ENCODE measurements around the gene UCHL5.
"Not testable (repeated sequence)": the region's sequence is repeated elsewhere in the genome, so short reads cannot be mapped to it uniquely, and the experiment has no call there.

UCHL5 gene

DNA sequence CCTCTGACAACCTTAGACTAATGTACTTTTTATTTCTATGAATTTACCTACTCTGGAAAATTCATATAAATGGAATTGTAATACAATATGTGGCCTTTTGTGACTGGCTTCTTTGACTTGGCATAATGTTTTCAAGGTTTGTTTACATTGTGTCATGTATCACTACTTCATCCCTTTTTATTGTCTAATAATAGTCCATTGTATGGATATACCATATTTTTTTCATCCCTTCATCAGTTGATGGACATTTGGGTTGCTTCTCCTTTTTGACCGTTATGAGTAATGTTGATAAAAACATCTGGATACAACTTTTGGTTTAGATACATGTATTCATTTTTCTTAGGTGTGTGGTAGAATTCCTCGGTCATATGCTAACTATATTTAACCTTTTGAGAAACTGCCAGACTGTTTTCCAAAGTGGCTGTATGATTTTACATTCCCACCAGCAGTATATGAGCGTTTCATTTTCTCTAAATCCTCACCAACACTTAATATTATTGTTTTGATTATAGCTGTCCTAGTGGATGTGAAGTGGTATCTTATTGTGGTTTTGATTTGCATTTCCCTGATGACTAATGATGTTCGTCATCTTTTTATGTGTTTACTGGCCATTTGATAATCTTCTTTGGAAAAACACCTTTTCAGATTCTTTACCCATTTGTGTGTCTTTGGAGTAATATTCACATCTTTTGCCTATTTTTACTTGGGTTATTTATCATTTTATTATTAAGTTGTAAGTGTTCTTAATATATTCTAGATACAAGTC lies 3.7 kb upstream of the UCHL5 start:
- DNase-seq (ENCODE audit: low read depth), result no peak

DNA sequence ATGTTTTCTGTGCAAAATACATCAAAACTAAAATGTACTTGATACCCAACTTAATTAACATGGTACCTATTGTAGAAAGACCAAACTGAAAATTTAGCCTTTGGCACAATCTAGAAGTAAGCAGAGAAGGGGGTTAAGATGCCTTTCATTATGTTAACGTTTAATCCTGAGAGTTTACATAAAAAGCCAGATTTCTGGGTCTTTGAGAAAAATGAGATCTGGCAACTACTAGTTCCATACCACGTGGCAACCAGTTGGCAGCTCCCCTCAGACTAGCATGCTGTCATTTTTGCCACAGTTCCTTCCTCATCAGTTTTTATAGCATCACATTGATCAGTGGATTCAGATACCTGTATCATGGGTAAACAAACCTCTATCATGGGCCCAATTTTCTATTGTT lies 1.8 kb upstream of the UCHL5 start:
- DNase-seq (ENCODE audit: low read depth), result no peak

DNA sequence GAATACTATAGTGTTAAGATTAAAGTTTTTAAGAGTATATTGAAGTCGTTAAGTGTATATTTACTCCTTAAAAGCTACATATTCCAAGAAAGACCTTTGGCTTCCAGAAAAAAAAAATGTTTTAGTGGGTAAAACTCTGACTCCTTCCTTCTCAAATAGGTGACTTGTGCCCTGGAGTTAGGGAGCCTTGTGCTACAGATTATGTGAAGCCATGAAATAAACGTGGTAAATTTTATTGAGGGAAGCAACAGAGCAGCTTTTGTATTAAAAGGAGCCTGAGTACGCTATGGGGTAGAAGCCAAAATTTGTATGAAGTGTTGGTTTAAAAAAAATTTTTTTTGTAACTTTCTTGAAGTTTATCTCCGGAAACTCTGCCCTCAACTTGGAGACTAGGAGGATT lies 1.2 kb upstream of the UCHL5 start:
- no peak for DNase-seq (ENCODE audit: low read depth)

DNA sequence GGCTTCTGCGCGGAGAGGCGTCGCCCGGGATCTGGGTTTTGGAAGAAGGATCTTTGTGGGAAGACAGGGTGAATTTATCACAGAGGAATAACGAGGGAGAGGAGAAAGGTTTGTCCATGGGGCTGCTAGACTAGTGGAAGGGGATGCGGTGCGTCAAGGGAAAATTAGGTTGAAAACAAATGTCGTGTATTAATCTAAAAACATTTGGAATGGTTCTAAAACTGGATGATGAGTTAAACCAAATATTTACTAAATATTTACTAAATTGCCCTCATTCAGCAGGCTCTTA lies 899 bp upstream of the UCHL5 start:
- no peak for DNase-seq (ENCODE audit: low read depth)

DNA sequence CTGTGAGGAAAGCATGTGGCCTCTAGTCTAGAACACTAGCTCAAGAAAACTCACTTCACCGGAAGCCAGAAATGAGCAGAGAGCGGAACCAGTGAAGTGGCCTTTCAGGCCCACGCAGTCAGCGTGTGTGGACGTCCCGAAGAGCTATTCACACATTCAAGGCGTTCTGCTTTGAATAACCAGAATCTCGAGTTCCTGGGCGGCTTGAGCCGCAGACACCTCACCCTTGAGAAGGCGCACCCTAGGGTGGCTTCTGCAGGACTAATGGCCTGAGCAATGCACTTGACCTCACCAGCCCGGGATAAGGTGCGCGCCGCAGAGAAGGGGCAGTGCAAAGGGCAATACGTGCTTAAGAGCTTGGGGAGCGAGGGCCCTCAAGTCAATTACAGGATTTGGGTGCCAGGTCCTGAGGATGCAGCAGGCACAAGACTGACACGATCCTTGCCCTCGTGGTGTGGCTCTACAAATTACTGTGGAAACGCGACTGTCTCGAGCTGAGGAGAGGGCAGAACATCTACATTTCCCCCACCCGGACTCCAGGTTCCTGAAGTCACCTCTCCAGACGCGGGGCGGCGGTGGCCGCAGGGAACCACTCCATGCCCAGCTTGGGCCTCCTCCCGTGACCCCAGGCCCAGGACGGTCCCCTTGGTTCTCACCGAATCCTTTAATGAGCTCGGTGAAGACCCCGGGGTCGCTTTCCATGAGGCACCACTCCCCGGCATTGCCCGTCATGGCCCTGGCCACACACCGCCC lies 455 bp downstream of the UCHL5 start:
- DNase-seq (ENCODE audit: low read depth), result no peak

DNA sequence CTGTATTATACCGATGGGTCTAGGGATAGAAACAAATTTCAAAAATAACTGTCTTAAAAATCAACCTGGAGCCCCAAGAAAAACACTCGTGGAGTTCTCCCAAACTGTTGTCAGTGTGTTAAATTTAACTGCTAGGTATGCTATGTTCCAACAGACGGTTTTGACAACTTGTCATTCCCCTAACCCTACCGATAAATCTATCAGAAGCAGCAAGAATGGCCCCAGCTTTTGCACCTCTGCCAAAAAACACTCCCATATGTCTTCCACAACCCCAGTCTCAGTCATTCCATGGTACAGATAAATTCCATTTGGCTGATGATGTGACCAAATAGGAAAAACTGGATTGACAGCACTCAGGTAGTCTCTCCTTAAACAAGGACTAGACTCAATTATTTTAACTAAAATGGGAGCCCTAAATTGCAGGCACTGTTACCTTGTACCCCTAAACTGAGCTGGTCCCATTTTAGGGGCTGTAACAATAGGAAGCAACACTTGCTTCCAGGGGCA lies 4.9 kb downstream of the UCHL5 start:
- no peak for DNase-seq (ENCODE audit: low read depth)

DNA sequence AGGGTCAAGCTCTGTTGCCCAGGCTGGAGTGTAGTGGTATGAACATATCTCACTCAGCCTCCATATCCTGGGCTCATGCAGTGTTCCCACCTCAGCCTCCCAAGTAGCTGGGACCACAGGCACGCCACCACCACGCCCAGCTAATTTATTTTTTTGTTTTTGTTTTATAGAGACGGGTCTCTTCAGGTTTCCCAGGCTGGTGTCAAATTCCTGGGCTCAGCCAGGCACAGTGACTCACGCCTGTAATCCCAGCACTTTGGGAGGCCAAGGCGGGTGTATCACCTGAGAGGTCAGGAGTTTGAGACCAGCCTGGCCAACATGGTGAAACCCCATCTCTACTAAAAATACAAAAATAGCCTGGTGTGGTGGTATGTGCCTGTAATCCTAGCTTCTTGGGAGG lies 10.2 kb downstream of the UCHL5 start:
- not testable (repeated sequence) for DNase-seq (ENCODE audit: low read depth)

DNA sequence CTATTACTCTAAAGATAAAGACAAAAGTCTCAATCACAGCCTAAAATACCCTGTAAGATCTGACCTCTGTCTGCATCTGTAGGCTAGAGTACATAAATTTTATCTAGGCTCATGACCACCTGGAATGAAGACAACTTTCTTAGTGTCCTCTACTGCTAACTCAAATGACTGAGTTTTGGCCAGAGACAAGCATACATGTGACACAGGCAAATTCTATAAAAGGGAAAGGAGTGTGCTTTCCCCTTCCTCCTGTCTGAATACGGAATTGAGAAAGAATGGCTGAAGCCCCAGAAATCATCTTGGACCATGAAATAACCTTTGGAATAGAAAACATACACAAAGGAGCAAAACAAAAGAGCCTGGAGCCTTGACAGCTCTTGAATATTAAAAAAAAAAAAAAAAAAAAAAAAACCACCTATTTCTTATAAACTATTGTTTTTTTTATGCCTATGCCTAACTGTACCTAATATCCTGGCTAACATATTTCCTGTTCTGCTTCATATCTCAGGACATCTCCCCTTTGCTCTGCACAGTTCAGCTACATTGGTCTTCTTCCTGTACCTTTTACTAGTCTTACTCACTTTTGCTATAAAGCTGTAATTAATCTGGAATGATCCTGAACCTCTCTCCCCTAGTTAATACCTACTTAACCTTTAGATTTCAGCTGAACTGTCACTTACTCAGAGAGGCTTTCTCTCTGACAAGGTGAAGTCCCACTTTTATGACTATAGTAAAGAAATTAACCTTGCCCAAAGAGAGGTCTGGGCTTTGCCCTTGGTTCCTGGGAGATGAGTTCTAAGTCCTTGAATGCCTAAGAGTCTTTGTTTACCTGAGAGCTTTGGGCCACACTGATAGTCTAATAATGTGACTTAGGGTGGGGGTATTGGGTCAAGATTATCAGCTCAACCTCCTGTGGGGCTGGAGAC lies 16.1 kb downstream of the UCHL5 start:
- no peak for DNase-seq (ENCODE audit: low read depth)

DNA sequence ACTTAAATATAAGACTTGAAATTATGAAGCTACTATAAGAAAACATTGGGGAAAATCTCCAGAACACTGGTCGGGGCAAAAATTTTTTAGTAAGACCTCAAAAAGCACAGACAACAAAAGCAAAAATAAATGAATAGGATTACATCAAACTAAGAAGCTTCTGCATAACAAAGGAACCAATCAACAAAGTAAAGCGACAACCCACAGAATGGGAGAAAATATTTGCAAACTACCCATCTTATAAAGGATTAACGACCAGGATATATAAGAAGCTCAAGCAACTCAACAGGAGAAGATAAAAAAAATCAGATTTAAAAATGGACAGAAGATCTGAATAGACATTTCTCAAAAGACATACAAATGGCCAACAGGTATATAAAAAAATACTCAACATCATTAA lies 19.1 kb downstream of the UCHL5 start:
- no peak for DNase-seq (ENCODE audit: low read depth)

DNA sequence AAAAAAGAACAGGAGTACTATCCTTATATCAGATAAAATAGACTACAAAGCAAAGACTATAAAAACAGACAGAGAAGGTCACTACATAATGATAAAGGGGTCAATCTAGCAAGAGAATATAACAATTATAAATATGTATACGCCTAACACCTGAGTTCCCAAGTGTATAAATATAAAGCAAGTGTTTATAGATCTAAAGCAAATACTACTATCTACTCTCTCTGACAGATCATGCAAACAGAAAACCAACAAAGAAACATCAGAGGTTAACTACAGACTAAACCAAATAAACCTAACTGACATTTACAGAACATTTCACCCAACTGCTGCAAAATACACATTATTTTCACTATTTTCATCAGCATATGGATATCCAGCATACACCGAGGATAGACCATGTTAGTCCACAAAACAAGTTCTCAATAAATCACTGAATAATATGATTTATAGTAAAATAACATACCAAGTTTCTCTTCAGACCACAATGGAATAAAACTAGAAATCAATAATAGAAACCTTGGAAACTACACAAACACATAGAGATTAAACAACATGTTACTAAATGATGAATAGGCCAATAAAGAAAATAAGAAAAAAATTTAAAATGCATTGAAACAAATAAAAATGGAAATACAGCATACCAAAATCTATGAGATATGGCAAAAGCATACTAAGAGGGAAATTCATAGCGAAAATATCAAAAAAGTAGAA lies 22.7 kb downstream of the UCHL5 start:
- DNase-seq (ENCODE audit: low read depth), result no peak

DNA sequence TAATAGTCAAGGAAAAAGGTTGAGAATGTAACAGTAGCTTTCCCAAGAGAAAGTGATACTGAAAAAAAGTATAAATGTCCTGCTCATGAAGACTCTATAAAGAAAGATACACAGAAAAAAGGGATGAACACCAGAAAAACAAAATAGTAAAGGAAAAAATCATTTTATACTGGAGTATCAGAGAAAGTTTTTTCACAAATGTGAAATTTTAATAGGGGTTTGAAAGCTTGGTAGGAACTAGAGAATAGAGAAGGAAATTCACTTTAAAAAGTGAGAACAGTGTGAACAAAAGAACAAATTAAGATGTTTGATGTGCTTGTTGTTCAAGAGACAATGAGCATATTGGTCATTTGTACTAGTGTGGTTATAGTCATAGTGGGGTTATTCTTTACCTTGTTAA lies 25.6 kb downstream of the UCHL5 start:
- DNase-seq (ENCODE audit: low read depth), result no peak

DNA sequence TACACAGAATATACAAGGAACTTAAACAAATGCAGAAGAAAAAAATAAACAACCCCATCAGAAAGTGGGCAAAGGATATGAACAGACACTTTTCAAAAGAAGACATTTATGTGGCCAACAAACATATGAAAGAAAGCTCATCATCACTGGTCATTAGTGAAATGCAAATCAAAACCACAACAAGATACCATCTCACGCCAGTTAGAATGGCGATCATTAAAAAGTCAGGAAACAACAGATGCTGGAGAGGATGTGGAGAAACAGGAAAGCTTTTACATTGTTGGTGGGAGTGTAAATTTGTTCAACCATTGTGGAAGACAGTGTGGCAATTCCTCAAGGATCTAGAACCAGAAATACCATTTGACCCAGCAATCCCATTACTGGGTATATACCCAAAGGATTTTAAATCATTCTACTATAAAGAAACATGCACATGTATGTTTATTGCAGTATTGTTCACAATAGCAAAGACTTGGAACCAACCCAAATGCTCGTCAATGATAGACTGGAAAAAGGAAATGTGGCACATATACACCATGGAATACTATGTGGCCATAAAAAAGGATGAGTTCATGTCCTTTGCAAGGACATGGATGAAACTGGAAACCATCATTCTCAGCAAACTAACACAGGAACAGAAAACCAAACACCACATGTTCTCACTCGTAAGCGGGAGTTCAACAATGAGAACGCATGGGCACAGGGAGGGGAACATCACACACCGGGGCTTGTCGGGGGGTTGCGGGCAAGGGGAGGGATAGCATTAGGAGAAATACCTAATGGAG lies 26.3 kb downstream of the UCHL5 start:
- not testable (repeated sequence) for DNase-seq (ENCODE audit: low read depth)

DNA sequence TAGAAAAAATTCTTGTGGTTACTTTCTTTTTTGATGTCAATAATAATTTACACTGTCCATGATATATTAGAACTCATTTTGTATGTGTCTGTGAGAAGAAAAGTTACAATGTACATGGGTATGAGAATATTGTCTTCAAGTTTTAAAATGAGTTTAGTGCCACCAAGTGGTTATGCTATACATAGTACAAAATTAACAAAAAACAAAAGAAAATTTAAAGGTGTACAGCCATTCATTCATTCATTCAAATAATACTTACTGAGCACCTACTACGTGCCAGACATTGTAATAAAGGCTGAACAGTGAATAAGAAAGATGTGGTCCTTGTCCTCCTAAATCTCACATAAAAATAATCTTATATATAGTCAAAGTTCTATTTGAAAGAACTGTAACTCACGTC lies 27.7 kb downstream of the UCHL5 start:
- no peak for DNase-seq (ENCODE audit: low read depth)

DNA sequence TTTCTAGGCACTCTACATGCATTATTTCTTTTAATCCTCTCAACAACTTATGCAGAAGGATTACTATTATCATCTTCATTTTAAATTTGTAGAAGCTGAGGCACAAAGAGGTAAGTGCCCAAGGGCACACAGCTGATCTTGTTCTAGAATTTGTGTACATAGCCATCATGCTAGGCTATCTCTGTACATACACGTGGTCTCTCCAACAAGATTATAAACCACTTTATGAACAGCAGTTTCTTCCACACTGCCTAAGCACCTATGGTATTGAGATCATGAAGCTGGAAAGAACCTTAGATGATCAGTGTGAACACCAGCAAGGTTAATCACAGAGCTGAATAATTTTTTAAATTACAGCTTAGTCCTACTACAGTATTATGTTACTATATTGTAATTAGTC lies 28.9 kb downstream of the UCHL5 start:
- DNase-seq (ENCODE audit: low read depth), result no peak

DNA sequence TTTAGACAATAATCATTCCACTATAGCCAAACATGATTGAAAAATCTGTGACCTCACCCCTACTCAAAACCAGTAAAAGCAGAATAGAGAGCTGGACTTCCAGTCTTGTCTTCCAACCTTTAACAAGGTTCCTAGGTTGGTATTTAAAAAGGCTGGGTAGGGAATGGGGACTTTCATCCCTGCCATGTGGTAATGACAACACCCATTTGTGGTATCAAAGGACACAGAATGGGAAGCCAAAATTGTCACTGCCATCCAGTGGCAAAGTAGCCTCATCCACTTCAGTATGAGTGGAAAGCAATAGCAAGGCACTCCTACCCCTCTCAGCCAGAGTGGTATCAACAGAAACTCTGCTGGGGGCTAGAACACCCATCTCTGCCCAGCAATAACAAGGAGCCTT lies 33.9 kb downstream of the UCHL5 start:
- DNase-seq (ENCODE audit: low read depth), result no peak

DNA sequence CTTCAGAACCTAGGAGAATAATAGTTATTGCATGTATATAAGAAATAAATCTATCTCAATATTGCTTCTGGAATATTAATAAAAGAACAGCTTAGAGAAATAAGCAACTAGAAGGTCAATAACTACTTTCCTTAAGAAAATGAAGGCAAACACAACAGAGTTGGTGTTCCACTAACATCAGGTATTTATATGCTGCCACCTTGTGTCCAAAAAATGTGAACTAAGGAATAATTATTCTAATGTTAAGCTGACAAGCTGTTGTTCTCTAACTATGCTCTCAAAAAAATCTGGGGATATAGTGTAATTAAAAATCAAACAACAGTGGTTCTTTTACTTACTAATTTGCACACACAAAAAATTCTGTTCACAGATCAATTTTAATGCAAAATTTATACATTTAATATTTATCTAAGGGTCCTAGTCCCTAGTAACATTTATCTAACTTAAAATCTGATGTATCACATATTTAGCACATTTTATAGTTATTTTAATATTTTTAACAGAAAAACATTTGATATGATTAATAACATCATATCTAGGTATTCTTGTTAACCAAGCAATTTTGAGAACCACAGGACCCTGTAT lies 39.6 kb downstream of the UCHL5 start:
- DNase-seq (ENCODE audit: low read depth), result no peak

DNA sequence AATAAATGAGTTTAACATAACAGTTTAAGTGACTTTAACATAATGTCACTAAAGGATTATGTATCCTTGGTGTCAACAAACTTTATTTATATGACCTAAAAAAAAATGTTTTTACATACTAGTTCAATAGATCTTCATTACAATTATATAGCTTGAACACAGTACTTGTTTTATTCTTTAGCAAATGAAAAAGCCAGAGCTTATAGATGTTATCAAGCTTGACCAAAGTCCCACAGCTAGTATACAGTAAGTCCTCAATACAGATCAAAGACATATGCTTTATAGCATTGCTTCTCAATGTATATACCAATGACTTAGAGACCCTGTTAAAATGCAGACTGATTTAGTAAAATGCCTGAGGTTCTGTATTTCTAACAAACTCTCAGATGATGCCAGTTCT lies 42.4 kb downstream of the UCHL5 start:
- no peak for DNase-seq (ENCODE audit: low read depth)

DNA sequence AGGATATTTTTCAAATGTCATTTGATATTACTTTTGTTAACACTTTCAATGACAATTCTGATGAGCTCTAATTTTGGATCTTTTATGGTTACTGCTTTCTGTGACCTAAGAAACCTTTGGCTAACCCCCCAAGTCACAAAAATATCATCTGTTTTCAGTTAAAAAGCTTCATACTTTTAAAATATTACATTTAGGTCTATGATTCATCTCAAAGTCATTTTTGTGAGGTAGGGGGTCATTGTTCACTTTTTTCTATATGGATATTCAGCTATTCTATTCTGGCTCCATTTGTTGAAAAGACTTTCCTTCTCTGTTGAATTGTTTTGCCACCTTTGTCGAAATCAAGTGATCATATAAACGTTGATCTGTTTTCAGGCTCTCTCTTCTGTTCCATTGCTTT lies 44.8 kb downstream of the UCHL5 start:
- DNase-seq (ENCODE audit: low read depth), result no peak

DNA sequence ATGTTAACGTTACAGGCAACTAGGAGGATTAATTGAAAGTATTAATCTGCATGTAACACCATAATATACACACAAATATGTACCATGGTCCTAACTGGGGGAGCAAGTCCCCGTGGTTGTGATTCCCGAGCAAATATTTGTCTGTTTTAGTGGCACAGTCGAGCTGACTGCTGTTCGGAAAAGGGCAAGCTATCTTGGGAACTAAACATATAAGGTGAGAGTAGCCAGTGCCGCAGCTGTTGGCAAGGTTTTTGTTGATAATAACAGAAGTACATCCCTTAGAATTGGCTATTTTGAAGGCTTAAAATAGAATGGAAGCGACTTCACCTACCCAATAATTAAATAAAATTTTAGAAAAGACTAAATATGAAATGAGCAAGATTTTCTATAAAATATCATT lies 45.5 kb downstream of the UCHL5 start:
- no peak for DNase-seq (ENCODE audit: low read depth)

DNA sequence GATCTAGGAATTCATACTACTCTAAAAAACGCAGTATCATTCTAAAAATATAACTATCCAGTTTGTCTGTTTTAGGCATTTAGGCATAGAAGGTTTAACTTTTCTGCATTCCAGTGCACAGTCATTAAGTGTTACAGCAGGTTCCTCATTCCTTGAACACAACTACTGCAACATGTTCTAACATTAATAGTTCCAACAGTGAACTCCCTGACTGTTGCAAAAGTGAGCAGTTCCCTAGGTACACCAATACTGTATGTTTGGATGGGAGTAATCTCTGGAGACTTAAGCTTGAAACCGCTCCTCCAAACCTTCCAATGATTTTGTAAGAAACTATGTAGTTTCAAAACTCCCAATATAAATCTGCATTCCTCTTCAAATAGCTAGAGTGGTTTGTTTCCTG lies 46.2 kb downstream of the UCHL5 start:
- DNase-seq (ENCODE audit: low read depth), result peak; percentile 45

DNA sequence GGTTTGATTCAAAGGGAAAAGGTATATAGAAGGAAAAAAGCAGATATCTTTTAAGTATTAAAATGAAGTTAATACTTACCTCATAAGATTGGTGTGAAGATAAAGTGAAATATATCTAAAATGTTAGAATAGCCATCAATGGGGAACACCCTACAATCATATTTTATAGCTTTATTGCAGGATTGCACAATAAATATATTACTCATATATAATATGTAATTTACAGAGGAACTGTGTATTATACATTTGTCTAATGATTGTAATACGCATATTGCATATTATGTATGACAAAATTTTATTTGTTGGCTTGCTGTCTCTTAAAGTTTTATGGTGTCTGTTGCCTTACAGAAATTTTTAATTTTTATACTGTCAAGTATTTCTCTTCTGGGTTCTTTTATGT lies 47.8 kb downstream of the UCHL5 start:
- no peak for DNase-seq (ENCODE audit: low read depth)
